ENCODE results near the gene GJB5. TPM values are rescaled to one million over a fixed set of nuclear protein-coding genes. Genes with fewer than 3 reads are reported as not detected.

Gene GJB5
- total RNA-seq, 1 experiment from 2014 or later = not detected

- POLR2A ChIA-PET = no interaction called here
- in situ Hi-C loops (cut with HindIII; ENCODE audit: low pct_unique_long_range_greater_than_20kb, low sequenced_read_pairs) = no loop called here
These were observed 39.9 kb downstream of the GJB5 start for GRCh38 chr1:34794790-34795180.

GRCh38 chr1:34795916-34796315 lies 41.1 kb downstream of the GJB5 start:
- H3K36me3 ChIP-seq (ENCODE audit: control insufficient read depth, insufficient read depth, low read length) = no peaks in the 10 kb centered on the region
- no peak for TF ChIP-seq TCF7L2 (IDR thresholded peaks at IDR 0.05; ENCODE audit: low read depth, low read length)
- TF ChIP-seq, protein P1, sequence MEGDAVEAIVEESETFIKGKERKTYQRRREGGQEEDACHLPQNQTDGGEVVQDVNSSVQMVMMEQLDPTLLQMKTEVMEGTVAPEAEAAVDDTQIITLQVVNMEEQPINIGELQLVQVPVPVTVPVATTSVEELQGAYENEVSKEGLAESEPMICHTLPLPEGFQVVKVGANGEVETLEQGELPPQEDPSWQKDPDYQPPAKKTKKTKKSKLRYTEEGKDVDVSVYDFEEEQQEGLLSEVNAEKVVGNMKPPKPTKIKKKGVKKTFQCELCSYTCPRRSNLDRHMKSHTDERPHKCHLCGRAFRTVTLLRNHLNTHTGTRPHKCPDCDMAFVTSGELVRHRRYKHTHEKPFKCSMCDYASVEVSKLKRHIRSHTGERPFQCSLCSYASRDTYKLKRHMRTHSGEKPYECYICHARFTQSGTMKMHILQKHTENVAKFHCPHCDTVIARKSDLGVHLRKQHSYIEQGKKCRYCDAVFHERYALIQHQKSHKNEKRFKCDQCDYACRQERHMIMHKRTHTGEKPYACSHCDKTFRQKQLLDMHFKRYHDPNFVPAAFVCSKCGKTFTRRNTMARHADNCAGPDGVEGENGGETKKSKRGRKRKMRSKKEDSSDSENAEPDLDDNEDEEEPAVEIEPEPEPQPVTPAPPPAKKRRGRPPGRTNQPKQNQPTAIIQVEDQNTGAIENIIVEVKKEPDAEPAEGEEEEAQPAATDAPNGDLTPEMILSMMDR (IDR thresholded peaks at IDR 0.05) = no peak
- TF ChIP-seq REST (IDR thresholded peaks at IDR 0.05; ENCODE audit: insufficient read depth in 1 of 2, low read depth in 2 of 2, low read length in 1 of 2) = no peak
- no peak for TF ChIP-seq SIN3A (IDR thresholded peaks at IDR 0.05; ENCODE audit: borderline replicate concordance, insufficient read depth, low read depth, low read length)
- TF ChIP-seq POLR2AphosphoS5 (IDR thresholded peaks at IDR 0.05; ENCODE audit: low read depth, low read length) = no peak
- ChIA-PET POLR2A (no interaction called here), CTCF (no interaction called here)
- H3K4me3 ChIP-seq (ENCODE audit: low read depth in 2 of 2, low read length in 2 of 2) = no peak overlapping the region
- H3K9me3 ChIP-seq (ENCODE audit: control insufficient read depth, insufficient read depth, low read depth, low read length) = no peaks in the 10 kb centered on the region
- no peaks in the 10 kb centered on the region for H3K27me3 ChIP-seq (ENCODE audit: control insufficient read depth, insufficient read depth, low read length)
- no peak overlapping the region for H3K27ac ChIP-seq (ENCODE audit: low read length)
- H3K4me1 ChIP-seq (ENCODE audit: control insufficient read depth, insufficient read depth, low read length) = no peaks in the 10 kb centered on the region
- DNase-seq (ENCODE audit: low read depth, low spot score) (no peak), ATAC-seq (no peak)
- in situ Hi-C loops (cut with HindIII; ENCODE audit: low pct_unique_long_range_greater_than_20kb, low sequenced_read_pairs) = no loop called here
- BruUV-seq (replicated peaks) = no TSS peak
- intact Hi-C loops (cut with micrococcal nuclease; ENCODE audit: unreplicated experiment) = no loop called here

More at GRCh38 chr1:34794790-34795180, 39.9 kb downstream of the GJB5 start:
- no peaks in the 10 kb centered on the region for H3K4me1 ChIP-seq (ENCODE audit: control insufficient read depth, insufficient read depth, low read length)
- H3K9me3 ChIP-seq (ENCODE audit: control insufficient read depth, insufficient read depth, low read depth, low read length) = no peaks in the 10 kb centered on the region
- H3K4me3 ChIP-seq (ENCODE audit: low read depth in 2 of 2, low read length in 2 of 2) = no peak overlapping the region
- no peak overlapping the region for H3K27ac ChIP-seq (ENCODE audit: low read length)
- no peaks in the 10 kb centered on the region for H3K36me3 ChIP-seq (ENCODE audit: control insufficient read depth, insufficient read depth, low read length)
- H3K27me3 ChIP-seq (ENCODE audit: control insufficient read depth, insufficient read depth, low read length) = no peaks in the 10 kb centered on the region
- intact Hi-C loops (cut with micrococcal nuclease; ENCODE audit: unreplicated experiment) = no loop called here
- ATAC-seq (no peak), DNase-seq (ENCODE audit: low read depth, low spot score) (no peak)
- CTCF ChIA-PET = no interaction called here
- TF ChIP-seq SIN3A (IDR thresholded peaks at IDR 0.05; ENCODE audit: borderline replicate concordance, insufficient read depth, low read depth, low read length) (no peak), REST (IDR thresholded peaks at IDR 0.05; ENCODE audit: insufficient read depth in 1 of 2, low read depth in 2 of 2, low read length in 1 of 2) (no peak), TCF7L2 (IDR thresholded peaks at IDR 0.05; ENCODE audit: low read depth, low read length) (no peak), POLR2AphosphoS5 (IDR thresholded peaks at IDR 0.05; ENCODE audit: low read depth, low read length) (no peak)
- TF ChIP-seq, protein P1 (IDR thresholded peaks at IDR 0.05) = no peak
- BruUV-seq (replicated peaks) = no TSS peak
